Stimulated activated CD4-positive, alpha-beta T cell treated with anti-CD3 and anti-CD28 coated beads, TNF-alpha, amount 100 ng/mL, for 24 hours (primary cell): ENCODE results near the gene PRR19.

Source experiments
- DNase-seq, 3 experiments: peaks; one replicate each; pipeline ENCODE4 v3.0.0-alpha.2; 2020; ENCODE audit warnings: low read depth in 3 of 3

PRR19 gene

DNA sequence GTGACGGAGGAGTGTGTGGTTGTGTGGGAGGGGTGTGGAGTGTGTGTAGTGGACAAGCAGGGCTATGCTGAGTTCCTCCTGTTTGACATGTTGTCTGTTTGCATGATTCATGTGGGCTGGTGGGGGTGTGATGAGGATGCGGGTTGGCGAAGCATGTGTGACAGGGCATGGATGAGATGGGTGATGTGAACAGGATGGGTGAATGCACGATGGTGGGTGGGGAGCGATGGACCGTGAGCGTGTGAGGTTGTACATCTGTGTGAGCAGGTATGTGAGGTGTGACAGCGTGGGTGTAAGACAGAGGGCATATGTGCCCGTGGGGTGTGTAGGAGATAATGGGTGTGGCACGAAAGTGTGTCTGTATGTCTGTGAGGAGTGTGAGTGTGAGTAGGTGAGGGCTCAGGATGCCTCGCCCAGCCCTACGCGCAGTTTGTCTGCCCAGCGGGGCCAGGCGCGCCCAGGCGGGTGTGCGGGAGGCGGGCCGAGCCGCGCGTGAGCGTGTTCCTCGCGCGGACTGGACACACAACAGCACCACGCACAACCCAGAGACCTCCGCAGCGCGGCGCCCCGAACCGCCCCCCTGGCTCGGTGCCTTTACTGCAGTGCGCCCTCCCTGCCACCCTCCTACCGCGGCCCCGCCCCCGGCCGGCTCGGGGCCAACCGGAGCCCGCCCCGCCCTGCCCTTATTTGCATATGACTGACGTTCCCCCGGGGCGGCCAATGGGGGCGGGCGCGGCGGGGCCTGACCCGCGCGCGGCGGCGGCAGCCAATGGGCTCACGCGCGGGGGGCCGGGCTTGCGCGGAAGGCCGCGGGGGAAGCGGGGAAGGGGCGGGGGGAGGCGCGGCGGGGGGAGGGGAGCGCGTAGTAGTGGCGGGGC lies 18.5 kb upstream of the PRR19 start:
- DNase-seq: peak; percentile 90 to 94 (median 94)

- DNase-seq: peak; percentile 42 to 85 (median 77)
Observed at GRCh38 chr19:42284066-42284501, 17.8 kb upstream of the PRR19 start.

DNA sequence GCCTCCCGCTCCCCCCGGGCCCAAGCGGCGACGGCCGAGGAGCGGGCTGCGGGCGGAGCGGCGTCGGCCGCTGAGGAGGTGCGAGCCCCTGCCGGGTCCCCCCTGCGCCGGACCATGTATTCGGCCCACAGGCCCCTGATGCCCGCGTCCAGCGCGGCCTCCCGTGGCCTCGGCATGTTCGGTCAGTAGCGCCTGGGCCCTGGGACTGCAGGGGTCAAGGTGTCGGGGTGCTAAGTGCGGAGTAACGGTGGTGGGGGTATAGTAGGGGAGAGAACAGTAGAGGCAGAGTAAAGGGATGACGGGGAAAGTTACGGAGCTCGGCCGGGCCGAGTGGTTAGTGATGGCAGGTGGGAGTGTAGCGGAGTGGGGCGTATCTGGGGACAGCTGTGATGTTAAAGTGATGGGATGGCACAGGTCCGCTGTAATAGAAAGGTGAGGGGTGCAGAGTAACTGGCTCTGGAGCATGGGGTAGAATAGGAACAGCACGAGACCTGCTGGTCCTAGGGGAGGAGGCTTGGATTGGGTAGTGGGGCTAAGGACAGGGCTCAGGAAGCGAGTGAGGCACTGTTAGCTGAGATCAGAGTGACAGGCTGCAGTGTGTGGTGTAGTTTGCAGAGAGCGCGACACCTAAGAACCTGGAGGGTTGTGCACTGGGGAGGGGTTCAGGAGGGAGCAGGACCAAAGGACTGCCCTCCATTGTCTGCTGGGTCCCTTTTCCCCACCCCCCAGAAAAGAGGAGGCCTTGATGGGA lies 17.2 kb upstream of the PRR19 start:
- DNase-seq: no peak

DNA sequence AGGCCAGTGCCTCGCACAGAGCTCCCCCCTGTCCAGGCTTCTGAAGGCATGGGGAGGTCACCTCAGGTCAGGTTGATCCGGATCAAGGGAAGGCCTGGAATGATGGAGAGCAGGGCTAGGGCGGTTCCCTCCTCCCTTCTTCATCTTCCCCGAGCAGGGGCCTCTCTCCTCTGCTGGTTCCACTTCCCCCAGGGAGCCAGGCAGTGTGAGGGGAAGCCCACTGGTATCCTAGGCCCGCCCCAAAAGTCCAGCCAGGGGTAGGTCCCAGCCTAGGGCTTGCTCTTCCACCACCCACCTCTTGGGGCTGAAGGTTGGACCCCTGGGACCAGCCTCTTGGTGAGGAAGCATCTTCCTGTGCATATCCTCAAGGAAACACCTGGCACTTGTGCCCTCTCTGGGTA lies 16.4 kb upstream of the PRR19 start:
- no peak for DNase-seq

DNA sequence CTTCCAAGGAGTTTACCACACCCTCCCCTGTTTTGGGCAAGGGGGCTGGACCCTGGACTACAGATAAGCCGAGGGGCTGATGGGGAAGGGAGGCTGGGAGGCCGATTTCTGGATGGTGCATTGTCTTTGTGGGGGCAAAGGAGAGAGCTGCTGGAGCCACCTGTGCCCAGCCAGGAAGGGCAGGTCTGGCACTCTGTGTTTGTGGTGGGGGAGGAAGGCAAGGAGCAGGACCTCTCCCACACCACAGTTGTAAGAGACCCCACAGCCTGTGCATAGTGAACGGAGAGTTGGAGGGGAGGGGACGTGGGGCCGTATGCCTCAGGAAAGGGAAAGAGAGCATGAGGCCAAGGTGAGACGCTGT lies 16.0 kb upstream of the PRR19 start:
- DNase-seq: no peak

- no peak for DNase-seq
Observed at GRCh38 chr19:42286349-42287016, 15.4 kb upstream of the PRR19 start.

DNA sequence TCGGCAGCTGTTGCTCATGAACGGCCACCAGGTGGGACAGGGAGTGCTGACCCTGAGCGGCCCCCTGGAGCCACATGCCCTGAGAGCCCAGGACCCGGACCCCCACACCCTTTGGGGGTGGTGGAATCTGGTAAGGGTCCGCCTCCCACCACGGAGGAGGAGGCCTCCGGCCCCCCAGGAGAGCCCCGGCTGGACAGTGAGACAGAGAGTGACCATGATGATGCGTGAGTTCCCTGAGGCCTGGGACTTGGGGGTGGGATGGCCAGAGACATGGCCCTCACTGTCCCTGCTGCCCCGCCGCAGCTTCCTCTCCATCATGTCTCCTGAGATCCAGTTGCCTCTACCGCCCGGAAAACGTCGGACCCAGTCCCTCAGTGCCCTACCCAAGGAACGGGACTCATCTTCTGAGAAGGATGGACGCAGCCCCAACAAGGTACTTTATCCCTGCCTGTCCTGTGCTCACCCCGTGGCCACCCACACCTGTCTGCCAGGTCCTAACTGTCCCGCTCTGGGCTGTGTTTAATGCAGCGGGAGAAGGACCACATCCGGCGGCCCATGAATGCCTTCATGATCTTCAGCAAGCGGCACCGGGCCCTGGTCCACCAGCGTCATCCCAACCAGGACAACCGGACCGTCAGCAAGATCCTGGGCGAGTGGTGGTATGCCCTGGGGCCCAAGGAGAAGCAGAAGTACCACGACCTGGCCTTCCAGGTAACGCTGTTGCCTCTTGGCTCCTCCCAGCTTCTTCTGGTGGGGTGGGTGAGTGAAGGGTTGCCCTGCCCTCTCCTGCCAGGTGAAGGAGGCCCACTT lies 14.7 kb upstream of the PRR19 start:
- DNase-seq: no peak

DNA sequence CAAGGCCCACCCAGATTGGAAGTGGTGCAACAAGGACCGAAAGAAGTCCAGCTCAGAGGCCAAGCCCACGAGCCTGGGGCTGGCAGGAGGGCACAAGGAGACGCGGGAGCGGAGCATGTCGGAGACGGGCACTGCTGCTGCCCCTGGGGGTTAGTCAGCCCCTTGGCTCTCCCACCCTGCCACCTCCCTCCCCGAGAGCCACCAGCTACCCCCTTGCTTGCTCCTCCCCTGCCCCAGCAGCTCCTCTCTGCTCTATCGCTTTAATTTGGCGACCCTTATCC lies 14.2 kb upstream of the PRR19 start:
- DNase-seq: no peak

- no peak for DNase-seq
Observed at GRCh38 chr19:42288387-42288786, 13.5 kb upstream of the PRR19 start.

GRCh38 chr19:42288881-42289555 lies 12.9 kb upstream of the PRR19 start:
- DNase-seq: no peak

- no peak for DNase-seq
Observed at GRCh38 chr19:42289556-42290041, 12.3 kb upstream of the PRR19 start.

DNA sequence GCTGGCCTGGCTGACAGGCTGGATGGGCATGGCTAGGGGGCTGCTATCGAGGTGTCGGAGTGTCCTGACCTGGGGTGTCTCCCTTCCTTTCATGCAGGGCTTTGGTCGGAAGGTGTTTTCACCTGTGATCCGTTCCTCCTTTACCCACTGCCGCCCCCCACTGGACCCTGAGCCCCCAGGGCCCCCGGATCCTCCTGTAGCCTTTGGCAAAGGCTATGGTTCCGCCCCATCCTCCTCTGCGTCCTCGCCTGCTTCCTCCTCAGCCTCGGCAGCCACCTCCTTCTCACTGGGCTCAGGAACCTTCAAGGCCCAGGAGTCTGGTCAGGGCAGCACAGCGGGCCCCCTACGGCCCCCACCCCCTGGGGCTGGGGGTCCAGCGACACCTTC lies 11.8 kb upstream of the PRR19 start:
- no peak for DNase-seq

DNA sequence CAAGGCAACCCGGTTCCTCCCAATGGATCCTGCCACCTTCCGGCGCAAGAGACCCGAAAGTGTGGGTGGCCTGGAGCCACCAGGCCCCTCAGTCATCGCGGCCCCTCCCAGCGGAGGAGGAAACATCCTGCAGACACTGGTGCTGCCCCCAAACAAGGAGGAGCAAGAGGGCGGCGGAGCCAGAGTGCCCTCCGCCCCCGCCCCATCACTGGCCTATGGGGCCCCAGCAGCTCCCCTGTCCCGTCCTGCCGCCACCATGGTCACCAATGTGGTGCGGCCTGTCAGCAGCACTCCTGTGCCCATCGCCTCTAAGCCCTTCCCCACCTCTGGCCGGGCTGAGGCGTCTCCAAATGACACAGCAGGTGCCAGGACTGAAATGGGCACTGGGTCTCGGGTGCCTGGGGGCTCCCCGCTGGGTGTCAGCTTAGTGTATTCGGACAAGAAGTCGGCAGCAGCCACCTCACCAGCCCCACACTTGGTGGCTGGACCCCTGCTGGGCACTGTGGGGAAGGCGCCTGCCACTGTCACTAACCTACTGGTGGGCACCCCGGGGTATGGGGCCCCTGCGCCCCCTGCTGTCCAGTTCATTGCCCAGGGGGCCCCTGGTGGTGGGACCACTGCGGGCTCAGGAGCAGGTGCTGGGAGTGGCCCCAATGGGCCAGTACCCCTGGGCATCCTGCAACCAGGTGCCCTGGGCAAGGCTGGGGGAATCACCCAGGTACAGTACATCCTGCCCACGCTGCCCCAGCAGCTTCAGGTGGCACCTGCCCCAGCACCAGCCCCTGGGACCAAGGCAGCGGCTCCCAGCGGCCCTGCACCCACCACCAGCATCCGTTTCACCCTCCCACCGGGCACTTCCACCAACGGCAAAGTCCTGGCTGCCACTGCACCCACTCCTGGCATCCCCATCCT lies 11.2 kb upstream of the PRR19 start:
- no peak for DNase-seq

GRCh38 chr19:42291435-42291810 lies 10.5 kb upstream of the PRR19 start:
- no peak for DNase-seq

DNA sequence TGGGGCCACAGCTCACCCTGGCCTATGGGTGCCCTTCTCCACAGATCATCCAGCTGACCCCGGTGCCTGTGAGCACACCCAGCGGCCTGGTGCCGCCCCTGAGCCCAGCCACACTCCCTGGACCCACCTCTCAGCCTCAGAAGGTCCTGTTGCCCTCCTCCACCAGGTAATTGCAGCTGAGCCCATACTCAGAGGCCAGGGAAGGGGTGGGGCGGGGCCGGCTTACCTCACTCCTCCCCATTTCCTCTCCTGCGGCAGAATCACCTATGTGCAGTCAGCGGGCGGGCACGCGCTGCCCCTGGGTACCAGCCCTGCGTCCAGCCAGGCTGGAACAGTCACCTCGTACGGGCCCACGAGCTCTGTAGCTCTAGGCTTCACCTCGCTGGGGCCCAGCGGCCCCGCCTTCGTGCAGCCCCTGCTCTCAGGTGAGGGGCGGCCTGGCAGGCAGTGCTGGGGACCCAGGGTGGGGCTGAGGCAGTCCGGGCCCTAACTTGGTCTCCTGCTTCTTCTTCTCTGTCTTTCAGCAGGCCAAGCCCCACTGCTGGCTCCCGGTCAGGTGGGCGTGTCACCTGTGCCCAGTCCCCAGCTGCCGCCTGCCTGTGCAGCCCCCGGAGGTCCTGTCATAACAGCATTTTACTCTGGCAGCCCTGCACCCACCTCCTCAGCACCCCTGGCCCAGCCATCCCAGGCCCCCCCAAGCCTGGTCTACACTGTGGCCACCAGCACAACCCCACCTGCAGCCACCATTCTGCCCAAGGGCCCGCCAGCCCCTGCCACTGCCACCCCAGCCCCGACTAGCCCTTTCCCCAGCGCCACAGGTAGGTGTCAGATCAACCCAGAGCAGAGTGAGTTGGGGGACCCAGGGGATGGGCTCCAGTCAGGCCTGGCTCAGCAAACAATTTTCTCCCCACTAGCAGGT lies 9.6 kb upstream of the PRR19 start:
- no peak for DNase-seq

DNA sequence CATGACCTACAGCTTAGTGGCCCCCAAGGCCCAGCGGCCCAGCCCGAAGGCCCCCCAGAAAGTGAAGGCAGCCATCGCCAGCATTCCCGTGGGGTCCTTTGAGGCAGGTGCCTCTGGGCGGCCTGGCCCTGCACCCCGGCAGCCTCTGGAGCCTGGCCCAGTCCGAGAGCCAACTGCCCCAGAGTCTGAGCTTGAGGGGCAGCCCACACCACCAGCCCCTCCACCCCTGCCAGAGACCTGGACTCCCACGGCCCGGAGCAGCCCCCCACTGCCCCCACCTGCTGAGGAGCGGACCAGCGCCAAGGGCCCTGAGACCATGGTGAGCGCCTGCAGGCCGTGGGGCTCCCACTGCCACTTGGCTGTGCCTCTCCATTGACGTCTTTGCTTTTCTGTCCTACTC lies 9.0 kb upstream of the PRR19 start:
- DNase-seq: no peak

GRCh38 chr19:42293540-42293939 lies 8.4 kb upstream of the PRR19 start:
- DNase-seq: no peak

GRCh38 chr19:42293948-42294347 lies 8.0 kb upstream of the PRR19 start:
- DNase-seq: no peak

DNA sequence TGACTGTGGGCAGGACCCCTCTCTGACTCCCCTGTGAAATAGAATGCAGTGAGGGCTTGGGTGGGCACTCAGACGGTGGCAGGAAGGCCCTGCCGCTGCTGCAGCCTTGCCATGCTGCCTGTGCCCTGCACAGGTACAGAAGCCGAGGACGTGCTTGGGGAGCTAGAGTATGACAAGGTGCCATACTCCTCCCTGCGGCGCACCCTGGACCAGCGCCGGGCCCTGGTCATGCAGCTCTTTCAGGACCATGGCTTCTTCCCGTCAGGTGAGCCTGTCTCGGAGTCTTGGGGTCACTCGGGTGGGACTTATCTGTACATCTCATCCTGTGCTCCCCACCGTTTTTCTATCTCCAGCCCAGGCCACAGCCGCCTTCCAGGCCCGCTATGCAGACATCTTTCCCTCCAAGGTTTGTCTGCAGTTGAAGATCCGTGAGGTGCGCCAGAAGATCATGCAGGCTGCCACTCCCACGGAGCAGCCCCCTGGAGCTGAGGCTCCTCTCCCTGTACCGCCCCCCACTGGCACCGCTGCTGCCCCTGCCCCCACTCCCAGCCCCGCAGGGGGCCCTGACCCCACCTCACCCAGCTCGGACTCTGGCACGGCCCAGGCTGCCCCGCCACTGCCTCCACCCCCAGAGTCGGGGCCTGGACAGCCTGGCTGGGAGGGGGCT lies 7.3 kb upstream of the PRR19 start:
- DNase-seq: no peak
